ENCODE measurements around the gene PCA3. TPM values are rescaled to one million over a fixed set of nuclear protein-coding genes. Genes with fewer than 3 reads are reported as not detected.

PCA3 gene
- total and polyA plus RNA-seq, 2 of the 8 experiments (the other 6 are each of a cell fraction or from before 2014, with no cell fraction given) = not detected

GRCh38 chr9:76793784-76794431 is 29.7 kb downstream of the PCA3 start (continued):
- TF ChIP-seq MAX (IDR thresholded peaks at IDR 0.05) = no peak
- no peak for TF ChIP-seq JUND (IDR thresholded peaks at IDR 0.05; ENCODE audit: low read length)
- TF ChIP-seq CEBPB (IDR thresholded peaks at IDR 0.05; ENCODE audit: low read depth, low read length) = no peak
- TF ChIP-seq CBX5 (IDR thresholded peaks at IDR 0.05; ENCODE audit: low read depth, low read length) = no peak
- no peak for TF ChIP-seq JUN (IDR thresholded peaks at IDR 0.05; ENCODE audit: low read depth, low read length)
- TF ChIP-seq SIN3A (conservative IDR thresholded peaks at IDR 0.05 in 1 of 2, IDR thresholded peaks at IDR 0.05 in 1 of 2; ENCODE audit: low read depth in 1 of 2, low read length in 2 of 2) = no peak
- no peak for TF ChIP-seq SP2 (IDR thresholded peaks at IDR 0.05; ENCODE audit: low read length)
- TF ChIP-seq RNF2 (IDR thresholded peaks at IDR 0.05; ENCODE audit: borderline replicate concordance, low read depth, low read length, missing control alignments, poor library complexity, severe bottlenecking) = no peak
- TF ChIP-seq KDM5A (IDR thresholded peaks at IDR 0.05; ENCODE audit: low read length) = no peak

Measured in H1 (cell line).